H9 (cell line): ENCODE data around the gene SLC6A7. TPM values are rescaled to one million over a fixed set of nuclear protein-coding genes. Genes with fewer than 3 reads are reported as not detected.

Experiments used
- DNase-seq: peaks from one replicate; pipeline ENCODE4 v3.0.0-alpha.2; 2017
- H2AFZ ChIP-seq: one replicate; pipeline ENCODE4 v1.6.1; 2013; ENCODE audit warnings: mild to moderate bottlenecking, low read length, control low read depth, moderate library complexity
- H2AK5ac ChIP-seq: 2 replicates; pipeline ENCODE4 v1.6.1; 2013; ENCODE audit warnings: low read length, control low read depth, mixed read lengths; ENCODE audit not compliant: insufficient read length
- H2BK120ac ChIP-seq: one replicate; pipeline ENCODE4 v1.6.1; 2013; ENCODE audit warnings: low read depth, mild to moderate bottlenecking, low read length, control low read depth, inconsistent platforms; ENCODE audit not compliant: poor library complexity, severe bottlenecking
- H2BK12ac ChIP-seq: 2 replicates; pipeline ENCODE4 v1.6.1; 2013; ENCODE audit warnings: low read length, control low read depth, mixed read lengths, low read depth; ENCODE audit not compliant: insufficient read length
- H2BK15ac ChIP-seq: 2 replicates; pipeline ENCODE4 v1.6.1; 2013; ENCODE audit warnings: low read depth, low read length, control low read depth
- H2BK20ac ChIP-seq: one replicate; pipeline ENCODE4 v1.6.1; 2013; ENCODE audit warnings: low read depth, mild to moderate bottlenecking, low read length, control low read depth, inconsistent platforms; ENCODE audit not compliant: poor library complexity, severe bottlenecking
- H2BK5ac ChIP-seq: 2 replicates; pipeline ENCODE4 v1.6.1; 2013; ENCODE audit warnings: low read length, control low read depth, mixed read lengths; ENCODE audit not compliant: insufficient read length
- H3K14ac ChIP-seq: 2 replicates; pipeline ENCODE4 v1.6.1; 2013; ENCODE audit warnings: low read length, control low read depth; ENCODE audit not compliant: insufficient read depth
- H3K18ac ChIP-seq: 2 replicates; pipeline ENCODE4 v1.6.1; 2013; ENCODE audit warnings: low read depth, mild to moderate bottlenecking, mixed read lengths, low read length, control low read depth; ENCODE audit not compliant: insufficient read length
- H3K23ac ChIP-seq: 2 replicates; pipeline ENCODE4 v1.6.1; 2013; ENCODE audit warnings: low read length, control low read depth, mixed read lengths, low read depth; ENCODE audit not compliant: insufficient read length
- H3K23me2 ChIP-seq: 2 replicates; pipeline ENCODE4 v1.6.1; 2013; ENCODE audit warnings: low read depth, mild to moderate bottlenecking, mixed read lengths, low read length, control low read depth; ENCODE audit not compliant: insufficient read length, poor library complexity, severe bottlenecking
- H3K27ac ChIP-seq: 2 replicates; pipeline ENCODE4 v1.5.1; 2013; ENCODE audit warnings: low read length, control low read depth, mixed read lengths, low read depth; ENCODE audit not compliant: insufficient read length
- H3K27me3 ChIP-seq: 2 replicates; pipeline ENCODE4 v1.6.1; 2013; ENCODE audit warnings: low read length, control low read depth, inconsistent platforms; ENCODE audit not compliant: insufficient read depth
- H3K4ac ChIP-seq: 2 replicates; pipeline ENCODE4 v1.6.1; 2013; ENCODE audit warnings: low read depth, mild to moderate bottlenecking, control low read depth, inconsistent platforms, low read length, moderate library complexity
- H3K4me1 ChIP-seq: 2 replicates; pipeline ENCODE4 v1.6.1; 2013; ENCODE audit warnings: low read length, control low read depth, inconsistent platforms; ENCODE audit not compliant: insufficient read depth
- H3K4me2 ChIP-seq: 2 replicates; pipeline ENCODE4 v1.6.1; 2013; ENCODE audit warnings: low read length, control low read depth, mixed read lengths; ENCODE audit not compliant: insufficient read length, insufficient read depth
- H3K56ac ChIP-seq: 2 replicates; pipeline ENCODE4 v1.6.1; 2013; ENCODE audit warnings: low read depth, mild to moderate bottlenecking, mixed read lengths, low read length, control low read depth; ENCODE audit not compliant: insufficient read length
- H3K79me1 ChIP-seq: 2 replicates; pipeline ENCODE4 v1.6.1; 2013; ENCODE audit warnings: low read depth, mild to moderate bottlenecking, moderate library complexity, low read length, control low read depth, inconsistent platforms; ENCODE audit not compliant: insufficient read depth, poor library complexity, severe bottlenecking
- H3K79me2 ChIP-seq: 2 replicates; pipeline ENCODE4 v1.6.1; 2013; ENCODE audit warnings: low read length, control low read depth, inconsistent platforms; ENCODE audit not compliant: insufficient read depth
- H3K9ac ChIP-seq: 2 replicates; pipeline ENCODE4 v1.6.1; 2013; ENCODE audit warnings: low read length, control low read depth, mixed read lengths; ENCODE audit not compliant: insufficient read length; ENCODE audit errors: extremely low read depth
- H3K9me3 ChIP-seq: one replicate; pipeline ENCODE4 v1.6.1; 2013; ENCODE audit warnings: low read depth, low read length, inconsistent platforms; ENCODE audit not compliant: control insufficient read depth
- H3T11ph ChIP-seq: one replicate; pipeline ENCODE4 v1.6.1; 2013; ENCODE audit warnings: mild to moderate bottlenecking, low read length, control low read depth, inconsistent platforms
- H4K20me1 ChIP-seq: one replicate; pipeline ENCODE4 v1.6.1; 2013; ENCODE audit not compliant: control insufficient read depth, insufficient read length, insufficient read depth
- H4K5ac ChIP-seq: 2 replicates; pipeline ENCODE4 v1.6.1; 2013; ENCODE audit warnings: low read depth, mild to moderate bottlenecking, mixed read lengths, low read length, control low read depth; ENCODE audit not compliant: insufficient read length
- H4K8ac ChIP-seq: replicated peaks from 2 replicates; pipeline ENCODE4 v1.6.1; 2013; ENCODE audit warnings: low read length, control low read depth, mixed read lengths, low read depth; ENCODE audit not compliant: insufficient read length
- H4K91ac ChIP-seq: 2 replicates; pipeline ENCODE4 v1.6.1; 2013; ENCODE audit warnings: low read depth, mild to moderate bottlenecking, moderate library complexity, mixed read lengths, low read length, control low read depth; ENCODE audit not compliant: insufficient read length
- H3K27ac Mint-ChIP-seq, 3 experiments: 2 replicates in 2 of 3; 3 replicates in 1 of 3; pipeline ENCODE4 v1.8.0; 2020 to 2021; ENCODE audit warnings: mixed read lengths in 3 of 3, mild to moderate bottlenecking in 1 of 3, moderate library complexity in 1 of 3
- H3K27me3 Mint-ChIP-seq: 2 replicates; pipeline ENCODE4 v1.8.0; 2021; ENCODE audit warnings: low read depth, mild to moderate bottlenecking, moderate library complexity, mixed read lengths
- H3K36me3 Mint-ChIP-seq, 3 experiments: 2 replicates in 2 of 3; 3 replicates in 1 of 3; pipeline ENCODE4 v1.8.0; 2020 to 2021; ENCODE audit warnings: low read depth in 3 of 3, mixed read lengths in 3 of 3; ENCODE audit not compliant: insufficient read depth in 1 of 3
- H3K4me1 Mint-ChIP-seq, 2 experiments: 2 replicates each; pipeline ENCODE4 v1.8.0; 2020; ENCODE audit warnings: mixed read lengths in 2 of 2
- H3K4me3 Mint-ChIP-seq, 2 experiments: 2 replicates in 1 of 2; 3 replicates in 1 of 2; pipeline ENCODE4 v1.8.0; 2020 to 2021; ENCODE audit warnings: mild to moderate bottlenecking in 2 of 2, mixed read lengths in 2 of 2, moderate library complexity in 1 of 2
- H3K9me3 Mint-ChIP-seq, 2 experiments: 2 replicates in 1 of 2; 3 replicates in 1 of 2; pipeline ENCODE4 v1.8.0; 2020; ENCODE audit warnings: mild to moderate bottlenecking in 2 of 2, mixed read lengths in 2 of 2, moderate library complexity in 1 of 2
- WGBS: extraction: QIAGEN DNeasy Blood & Tissue Kit; methylation state at CpG from one replicate; pipeline ENCODE4 v1.1.7; 2013; ENCODE audit warnings: missing lambda C conversion rate, low lambda C conversion rate, mixed read lengths; ENCODE audit not compliant: insufficient read length; ENCODE audit errors: extremely low coverage; 5-methylcytosine and 5-hydroxymethylcytosine counted together
- total RNA-seq: library from RNA; stranded (reverse); gene quantifications from 2 replicates; pipeline ENCODE4 v1.2.1, GENCODE V29; 2021
- TF ChIP-seq, protein P1 (sequence below): fragments of 200-600 bp; sonication (generic); conservative IDR thresholded peaks from 3 replicates; pipeline ENCODE4 v1.8.0; 2021; ENCODE audit warnings: antibody characterized with exemption, mild to moderate bottlenecking

The SLC6A7 gene
- total RNA-seq, 1 experiment from 2014 or later, result not detected

DNA sequence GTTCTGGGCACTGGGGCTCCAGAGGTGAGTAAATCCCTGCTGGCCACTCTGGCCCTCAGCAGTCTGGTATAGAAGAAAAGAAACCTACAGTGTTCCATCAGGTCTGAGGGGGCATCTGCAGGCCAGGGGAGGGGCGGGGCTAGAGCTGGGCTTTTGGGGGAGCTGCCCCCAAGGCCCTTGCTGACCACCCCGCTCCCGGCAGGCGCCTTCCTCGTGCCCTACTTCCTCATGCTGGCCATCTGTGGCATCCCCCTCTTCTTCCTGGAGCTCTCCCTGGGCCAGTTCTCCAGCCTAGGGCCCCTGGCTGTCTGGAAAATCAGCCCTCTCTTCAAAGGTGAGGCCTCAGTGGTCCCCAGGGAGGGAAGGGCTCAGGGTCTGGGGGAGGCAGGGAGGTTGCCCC lies 6.7 kb downstream of the SLC6A7 start:
- H3K27me3 ChIP-seq, result peaks cover 5% of the 10 kb centered on the region; the same call in 1 of the 2 replicates
- no CpG with 5 or more reads among the region's 5 CpGs for WGBS
- no peak overlapping the region for H3K4ac ChIP-seq
- Mint-ChIP-seq H3K27ac (no peak overlapping the region), H3K4me1 (peaks cover 2 to 3% of the 10 kb centered on the region in 2 experiments), H3K4me3 (no peak overlapping the region), H3K9me3 (no peaks in the 10 kb centered on the region; a peak in 1 of 5 replicates), H3K27me3 (peaks cover 79% of the 10 kb centered on the region), H3K36me3 (no peaks in the 10 kb centered on the region)
- no peak overlapping the region for H4K91ac ChIP-seq
- H3K23ac ChIP-seq, result no peak overlapping the region
- H2BK12ac ChIP-seq, result no peak overlapping the region
- no peaks in the 10 kb centered on the region for H4K20me1 ChIP-seq
- H2AFZ ChIP-seq, result no peak overlapping the region
- no peak overlapping the region for H3K27ac ChIP-seq
- H3K4me1 ChIP-seq, result no peaks in the 10 kb centered on the region
- no peak overlapping the region for H3K4me2 ChIP-seq
- H3T11ph ChIP-seq, result no peak overlapping the region
- no peak overlapping the region for H2BK120ac ChIP-seq
- DNase-seq, result no peak
- no peak overlapping the region for H2BK20ac ChIP-seq
- H3K9ac ChIP-seq, result no peak overlapping the region
- no peak overlapping the region for H3K56ac ChIP-seq
- no peaks in the 10 kb centered on the region for H3K79me1 ChIP-seq
- no peaks in the 10 kb centered on the region for H3K79me2 ChIP-seq
- H4K8ac ChIP-seq, result no peak overlapping the region
- no peak overlapping the region for H2BK5ac ChIP-seq
- no peaks in the 10 kb centered on the region for H3K9me3 ChIP-seq
- no peak overlapping the region for H2AK5ac ChIP-seq
- H3K18ac ChIP-seq, result no peak overlapping the region
- TF ChIP-seq, protein P1, sequence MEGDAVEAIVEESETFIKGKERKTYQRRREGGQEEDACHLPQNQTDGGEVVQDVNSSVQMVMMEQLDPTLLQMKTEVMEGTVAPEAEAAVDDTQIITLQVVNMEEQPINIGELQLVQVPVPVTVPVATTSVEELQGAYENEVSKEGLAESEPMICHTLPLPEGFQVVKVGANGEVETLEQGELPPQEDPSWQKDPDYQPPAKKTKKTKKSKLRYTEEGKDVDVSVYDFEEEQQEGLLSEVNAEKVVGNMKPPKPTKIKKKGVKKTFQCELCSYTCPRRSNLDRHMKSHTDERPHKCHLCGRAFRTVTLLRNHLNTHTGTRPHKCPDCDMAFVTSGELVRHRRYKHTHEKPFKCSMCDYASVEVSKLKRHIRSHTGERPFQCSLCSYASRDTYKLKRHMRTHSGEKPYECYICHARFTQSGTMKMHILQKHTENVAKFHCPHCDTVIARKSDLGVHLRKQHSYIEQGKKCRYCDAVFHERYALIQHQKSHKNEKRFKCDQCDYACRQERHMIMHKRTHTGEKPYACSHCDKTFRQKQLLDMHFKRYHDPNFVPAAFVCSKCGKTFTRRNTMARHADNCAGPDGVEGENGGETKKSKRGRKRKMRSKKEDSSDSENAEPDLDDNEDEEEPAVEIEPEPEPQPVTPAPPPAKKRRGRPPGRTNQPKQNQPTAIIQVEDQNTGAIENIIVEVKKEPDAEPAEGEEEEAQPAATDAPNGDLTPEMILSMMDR, result no peak
- no peak overlapping the region for H4K5ac ChIP-seq
- no peak overlapping the region; the same call in 1 of the 2 replicates for H3K14ac ChIP-seq
- H2BK15ac ChIP-seq, result no peak overlapping the region
- no peaks in the 10 kb centered on the region for H3K23me2 ChIP-seq
